ENCODE measurements around the gene KDM6A. TPM values are rescaled to one million over a fixed set of nuclear protein-coding genes. Genes with fewer than 3 reads are reported as not detected.
A peak's percentile ranks its signal among the peaks of the same experiment; 100 is the strongest.

Gene KDM6A
- total and polyA plus RNA-seq, 2 of the 13 experiments (the other 11 are each of a cell fraction or from before 2014, with no cell fraction given) = 16.7 to 18.2 TPM

GRCh38 chrX:44915361-44915868 lies 42.4 kb downstream of the KDM6A start (continued):
- TF ChIP-seq HIC2 (CRISPR knock-in tag; IDR thresholded peaks at IDR 0.05; ENCODE audit: low read depth) = no peak
- TF ChIP-seq MIER3 (CRISPR knock-in tag; IDR thresholded peaks at IDR 0.05; ENCODE audit: borderline replicate concordance) = peak; percentile 18; the same call in 1 of the 2 replicates
- no peak for TF ChIP-seq ZNF781 (CRISPR knock-in tag; IDR thresholded peaks at IDR 0.05; ENCODE audit: borderline replicate concordance, not compliant biosample characterization)
- no peak for TF ChIP-seq ZNF496 (CRISPR knock-in tag; IDR thresholded peaks at IDR 0.05; ENCODE audit: insufficient replicate concordance)
- no peak for TF ChIP-seq ZNF292 (CRISPR knock-in tag; IDR thresholded peaks at IDR 0.05; ENCODE audit: borderline replicate concordance, low read depth)
- peak; percentile 60; the same call in 1 of the 2 replicates for TF ChIP-seq ERF (CRISPR knock-in tag; IDR thresholded peaks at IDR 0.05)
- TF ChIP-seq EP300 (IDR thresholded peaks at IDR 0.05; ENCODE audit: low read depth in 2 of 2, low read length in 2 of 2) = peak in 1 of 2 experiments; percentile 92; a peak in 2 of 4 replicates
- peak; percentile 89 for TF ChIP-seq EP300 (CRISPR knock-in tag; IDR thresholded peaks at IDR 0.05; ENCODE audit: borderline replicate concordance)
- TF ChIP-seq ZNF282 (IDR thresholded peaks at IDR 0.05; ENCODE audit: partially characterized antibody) = no peak
- TF ChIP-seq ZNF333 (CRISPR knock-in tag; IDR thresholded peaks at IDR 0.05; ENCODE audit: borderline replicate concordance) = no peak
- TF ChIP-seq REL (CRISPR knock-in tag; conservative IDR thresholded peaks at IDR 0.05) = no peak
- TF ChIP-seq MLX (CRISPR knock-in tag; IDR thresholded peaks at IDR 0.05) = peak; percentile 29; the same call in 1 of the 2 replicates
- no peak for TF ChIP-seq EED (CRISPR knock-in tag; IDR thresholded peaks at IDR 0.05)
- TF ChIP-seq ZNF75D (CRISPR knock-in tag; IDR thresholded peaks at IDR 0.05; ENCODE audit: borderline replicate concordance) = no peak
- no peak for TF ChIP-seq HNRNPUL1 (IDR thresholded peaks at IDR 0.05; ENCODE audit: low read depth, low read length)
- peak; percentile 68; the same call in 1 of the 2 replicates for TF ChIP-seq HMG20A (CRISPR knock-in tag; IDR thresholded peaks at IDR 0.05; ENCODE audit: borderline replicate concordance)
- TF ChIP-seq CCDC6 (CRISPR knock-in tag; IDR thresholded peaks at IDR 0.05) = peak; percentile 32; the same call in 1 of the 2 replicates
- TF ChIP-seq CERS6 (CRISPR knock-in tag; IDR thresholded peaks at IDR 0.05) = no peak
- no peak for TF ChIP-seq FOXM1 (CRISPR knock-in tag; IDR thresholded peaks at IDR 0.05)
- TF ChIP-seq ZFP37 (CRISPR knock-in tag; IDR thresholded peaks at IDR 0.05; ENCODE audit: borderline replicate concordance) = no peak
- TF ChIP-seq PATZ1 (CRISPR knock-in tag; IDR thresholded peaks at IDR 0.05) = peak; percentile 37; the same call in 1 of the 2 replicates
- no peak for TF ChIP-seq TRAFD1 (CRISPR knock-in tag; IDR thresholded peaks at IDR 0.05; ENCODE audit: borderline replicate concordance)
- no peak for TF ChIP-seq ZNF7 (CRISPR knock-in tag; IDR thresholded peaks at IDR 0.05)
- TF ChIP-seq ZNF572 (CRISPR knock-in tag; IDR thresholded peaks at IDR 0.05) = no peak
